Measurements from ENCODE around the gene MAN1A2.

MAN1A2 gene

GRCh38 chr1:117499071-117499470 is 131.8 kb downstream of the MAN1A2 start:
- Histone ChIP-seq H3K27ac (ENCODE audit: low read length) (no peak overlapping the region), H3K9me2 (replicated peaks; ENCODE audit: insufficient read depth, low read length) (no peaks in the 10 kb centered on the region), H3F3A (ENCODE audit: insufficient read depth, low read length) (no peaks in the 10 kb centered on the region), H3K9me3 (replicated peaks; ENCODE audit: insufficient read depth, low read length) (no peaks in the 10 kb centered on the region), H3K79me2 (ENCODE audit: low read length) (no peaks in the 10 kb centered on the region), H3K4me1 (ENCODE audit: low read length) (no peaks in the 10 kb centered on the region), H4K20me1 (ENCODE audit: insufficient read depth, low read length) (no peaks in the 10 kb centered on the region), H2AFZ (ENCODE audit: low read length) (no peak overlapping the region), H3K4me2 (ENCODE audit: low read depth, low read length) (no peak overlapping the region), H3K9ac (ENCODE audit: low read length) (no peak overlapping the region), H3K4me3 (ENCODE audit: low read length) (no peak overlapping the region), H3K27me3 (replicated peaks; ENCODE audit: insufficient read depth, low read length) (no peaks in the 10 kb centered on the region), H3K36me3 (replicated peaks; ENCODE audit: insufficient read depth, low read length) (no peaks in the 10 kb centered on the region)
- no peak for DNase-seq
- TF ChIP-seq EZH2 (optimal IDR thresholded peaks at IDR 0.05; ENCODE audit: low read depth, low read length) (no peak), EZH2phosphoT487 (IDR thresholded peaks at IDR 0.05; ENCODE audit: low read length) (no peak)
- TF ChIP-seq, protein P1, sequence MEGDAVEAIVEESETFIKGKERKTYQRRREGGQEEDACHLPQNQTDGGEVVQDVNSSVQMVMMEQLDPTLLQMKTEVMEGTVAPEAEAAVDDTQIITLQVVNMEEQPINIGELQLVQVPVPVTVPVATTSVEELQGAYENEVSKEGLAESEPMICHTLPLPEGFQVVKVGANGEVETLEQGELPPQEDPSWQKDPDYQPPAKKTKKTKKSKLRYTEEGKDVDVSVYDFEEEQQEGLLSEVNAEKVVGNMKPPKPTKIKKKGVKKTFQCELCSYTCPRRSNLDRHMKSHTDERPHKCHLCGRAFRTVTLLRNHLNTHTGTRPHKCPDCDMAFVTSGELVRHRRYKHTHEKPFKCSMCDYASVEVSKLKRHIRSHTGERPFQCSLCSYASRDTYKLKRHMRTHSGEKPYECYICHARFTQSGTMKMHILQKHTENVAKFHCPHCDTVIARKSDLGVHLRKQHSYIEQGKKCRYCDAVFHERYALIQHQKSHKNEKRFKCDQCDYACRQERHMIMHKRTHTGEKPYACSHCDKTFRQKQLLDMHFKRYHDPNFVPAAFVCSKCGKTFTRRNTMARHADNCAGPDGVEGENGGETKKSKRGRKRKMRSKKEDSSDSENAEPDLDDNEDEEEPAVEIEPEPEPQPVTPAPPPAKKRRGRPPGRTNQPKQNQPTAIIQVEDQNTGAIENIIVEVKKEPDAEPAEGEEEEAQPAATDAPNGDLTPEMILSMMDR (IDR thresholded peaks at IDR 0.05; ENCODE audit: low read length) = no peak

DNA sequence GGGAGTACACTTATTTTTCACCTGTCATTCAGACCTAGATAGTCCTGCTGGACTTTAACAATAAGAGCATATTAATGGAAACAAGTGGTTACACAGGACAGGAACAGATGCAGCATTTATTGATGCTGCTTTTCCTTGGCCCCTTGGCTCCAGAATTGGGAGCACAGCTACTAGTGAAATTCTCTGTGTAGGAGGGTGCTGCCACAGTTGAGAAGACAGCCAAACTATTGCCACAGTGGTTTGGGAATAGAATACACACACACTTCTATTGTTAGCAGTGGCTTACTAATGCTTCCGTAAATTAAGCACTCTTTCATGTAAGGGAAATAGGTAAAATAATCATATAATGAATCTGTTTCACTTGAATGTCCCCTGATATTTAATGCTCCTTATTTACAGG is 133.3 kb downstream of the MAN1A2 start:
- TF ChIP-seq EZH2 (optimal IDR thresholded peaks at IDR 0.05; ENCODE audit: low read depth, low read length) = no peak
- Histone ChIP-seq H3K4me3 (ENCODE audit: low read length) (no peak overlapping the region), H3K9ac (ENCODE audit: low read length) (no peak overlapping the region), H3K4me2 (ENCODE audit: low read depth, low read length) (no peak overlapping the region), H3K4me1 (ENCODE audit: low read length) (no peaks in the 10 kb centered on the region), H3K27me3 (replicated peaks; ENCODE audit: insufficient read depth, low read length) (no peaks in the 10 kb centered on the region), H2AFZ (ENCODE audit: low read length) (no peak overlapping the region), H4K20me1 (ENCODE audit: insufficient read depth, low read length) (no peaks in the 10 kb centered on the region), H3K79me2 (ENCODE audit: low read length) (no peaks in the 10 kb centered on the region), H3K36me3 (replicated peaks; ENCODE audit: insufficient read depth, low read length) (no peaks in the 10 kb centered on the region), H3K9me2 (replicated peaks; ENCODE audit: insufficient read depth, low read length) (no peaks in the 10 kb centered on the region), H3K27ac (ENCODE audit: low read length) (no peak overlapping the region), H3K9me3 (replicated peaks; ENCODE audit: insufficient read depth, low read length) (no peaks in the 10 kb centered on the region), H3F3A (ENCODE audit: insufficient read depth, low read length) (no peaks in the 10 kb centered on the region)
- no peak for DNase-seq

DNA sequence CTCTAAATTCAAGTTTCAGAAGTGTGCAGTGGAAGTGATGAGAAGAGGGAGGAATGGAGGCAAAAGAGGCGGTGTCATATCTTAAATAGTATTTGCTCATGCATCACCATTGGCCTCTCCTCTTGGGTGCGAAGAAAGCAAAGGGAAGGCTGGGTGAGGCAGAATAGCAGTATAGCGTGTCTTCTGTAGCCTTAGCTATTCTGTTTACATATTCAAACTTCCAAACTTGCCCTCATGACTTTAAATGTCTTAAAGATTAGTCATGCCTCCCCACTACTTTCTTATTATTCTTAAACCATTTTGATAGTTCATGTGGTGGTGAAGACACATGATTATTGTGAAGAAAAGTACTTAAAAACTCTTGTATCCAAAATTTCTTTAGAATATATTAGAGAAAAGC is 134.0 kb downstream of the MAN1A2 start:
- H3K9me3 ChIP-seq (replicated peaks; ENCODE audit: insufficient read depth, low read length) = no peaks in the 10 kb centered on the region
- H4K20me1 ChIP-seq (ENCODE audit: insufficient read depth, low read length) = no peaks in the 10 kb centered on the region
- no peak overlapping the region for H3K9ac ChIP-seq (ENCODE audit: low read length)
- no peak overlapping the region for H3K4me2 ChIP-seq (ENCODE audit: low read depth, low read length)
- H2AFZ ChIP-seq (ENCODE audit: low read length) = no peak overlapping the region
- no peaks in the 10 kb centered on the region for H3F3A ChIP-seq (ENCODE audit: insufficient read depth, low read length)
- no peaks in the 10 kb centered on the region for H3K36me3 ChIP-seq (replicated peaks; ENCODE audit: insufficient read depth, low read length)
- H3K4me3 ChIP-seq (ENCODE audit: low read length) = no peak overlapping the region
- TF ChIP-seq EZH2 (optimal IDR thresholded peaks at IDR 0.05; ENCODE audit: low read depth, low read length) = no peak
- TF ChIP-seq, protein P1 (IDR thresholded peaks at IDR 0.05; ENCODE audit: low read length) = no peak
- no peak for TF ChIP-seq EZH2phosphoT487 (IDR thresholded peaks at IDR 0.05; ENCODE audit: low read length)
- H3K4me1 ChIP-seq (ENCODE audit: low read length) = no peaks in the 10 kb centered on the region
- H3K79me2 ChIP-seq (ENCODE audit: low read length) = no peaks in the 10 kb centered on the region
- no peak for DNase-seq
- no peaks in the 10 kb centered on the region for H3K27me3 ChIP-seq (replicated peaks; ENCODE audit: insufficient read depth, low read length)
- H3K9me2 ChIP-seq (replicated peaks; ENCODE audit: insufficient read depth, low read length) = no peaks in the 10 kb centered on the region
- no peak overlapping the region for H3K27ac ChIP-seq (ENCODE audit: low read length)

DNA sequence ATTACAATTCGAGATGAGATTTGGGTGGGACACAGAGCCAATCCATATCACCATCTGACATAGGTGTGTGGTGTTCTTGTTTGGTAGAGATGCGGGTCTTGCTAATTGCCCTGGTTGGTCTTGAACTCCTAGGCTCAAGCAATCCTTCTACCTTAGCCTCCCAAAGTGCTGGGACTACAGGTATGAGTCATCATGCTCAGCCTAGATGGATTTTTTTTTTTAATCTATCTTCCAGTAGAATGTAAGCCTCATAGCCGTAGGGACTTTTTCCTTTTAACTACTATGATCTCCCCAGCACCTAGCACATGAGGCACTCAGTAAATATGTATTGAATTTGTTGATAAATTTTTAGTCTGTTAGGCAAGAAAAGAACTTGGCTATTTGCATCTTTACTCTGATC is 144.0 kb downstream of the MAN1A2 start:
- Histone ChIP-seq H3K4me2 (ENCODE audit: low read depth, low read length) (no peak overlapping the region), H3K79me2 (ENCODE audit: low read length) (no peaks in the 10 kb centered on the region), H3K27me3 (replicated peaks; ENCODE audit: insufficient read depth, low read length) (no peaks in the 10 kb centered on the region), H3K4me1 (ENCODE audit: low read length) (no peaks in the 10 kb centered on the region), H4K20me1 (ENCODE audit: insufficient read depth, low read length) (no peaks in the 10 kb centered on the region), H3F3A (ENCODE audit: insufficient read depth, low read length) (no peaks in the 10 kb centered on the region), H3K4me3 (ENCODE audit: low read length) (no peak overlapping the region), H3K27ac (ENCODE audit: low read length) (no peak overlapping the region), H2AFZ (ENCODE audit: low read length) (no peak overlapping the region), H3K9me3 (replicated peaks; ENCODE audit: insufficient read depth, low read length) (no peaks in the 10 kb centered on the region), H3K9me2 (replicated peaks; ENCODE audit: insufficient read depth, low read length) (no peaks in the 10 kb centered on the region), H3K36me3 (replicated peaks; ENCODE audit: insufficient read depth, low read length) (no peaks in the 10 kb centered on the region), H3K9ac (ENCODE audit: low read length) (no peak overlapping the region)
- DNase-seq = no peak
- TF ChIP-seq, protein P1 (IDR thresholded peaks at IDR 0.05; ENCODE audit: low read length) = no peak
- no peak for TF ChIP-seq EZH2 (optimal IDR thresholded peaks at IDR 0.05; ENCODE audit: low read depth, low read length)
- no peak for TF ChIP-seq EZH2phosphoT487 (IDR thresholded peaks at IDR 0.05; ENCODE audit: low read length)

Measured in MM.1S (cell line).